Measurements from ENCODE around the gene MORC1. TPM values are rescaled to one million over a fixed set of nuclear protein-coding genes. Genes with fewer than 3 reads are reported as not detected.

MORC1 gene
- polyA plus RNA-seq, 1 donor (not counting 4 experiments of a cell fraction or from before 2014, with no cell fraction given): not detected

- Histone ChIP-seq H3K27ac (ENCODE audit: control insufficient read depth, insufficient read depth, low read length) (no peak overlapping the region), H2AFZ (ENCODE audit: control insufficient read depth, low read length) (no peak overlapping the region), H3K9me3 (ENCODE audit: control insufficient read depth, low read depth, low read length) (no peaks in the 10 kb centered on the region), H3K36me3 (ENCODE audit: control insufficient read depth in 2 of 2, extremely low read depth in 1 of 2, insufficient read depth in 2 of 2, low read length in 2 of 2) (no peaks in the 10 kb centered on the region), H4K20me1 (ENCODE audit: control insufficient read depth, extremely low read depth, insufficient read depth, low read length) (no peaks in the 10 kb centered on the region), H3K79me2 (ENCODE audit: control insufficient read depth, insufficient read depth, low read length) (no peaks in the 10 kb centered on the region), H3K4me1 (ENCODE audit: control insufficient read depth, extremely low read depth, insufficient read depth, low read length) (no peaks in the 10 kb centered on the region), H3K4me2 (ENCODE audit: control insufficient read depth, extremely low read depth, insufficient read depth, low read depth, low read length) (no peak overlapping the region), H3K9me1 (ENCODE audit: control insufficient read depth, extremely low read depth, insufficient read depth, low read length) (no peaks in the 10 kb centered on the region), H3K4me3 (ENCODE audit: control insufficient read depth in 2 of 3, extremely low read depth in 1 of 3, insufficient read depth in 2 of 3, low read depth in 1 of 3, low read length in 3 of 3) (no peak overlapping the region), H3K27me3 (ENCODE audit: control insufficient read depth, extremely low read depth, insufficient read depth, low read length) (no peaks in the 10 kb centered on the region), H3K9ac (ENCODE audit: control insufficient read depth, extremely low read depth, insufficient read depth, low read length) (no peak overlapping the region)
- TF ChIP-seq CTCF (optimal IDR thresholded peaks at IDR 0.05 in 1 of 3, IDR thresholded peaks at IDR 0.05 in 1 of 3, conservative IDR thresholded peaks at IDR 0.05 in 1 of 3; ENCODE audit: extremely low read depth in 1 of 3, insufficient read depth in 2 of 3, low read length in 3 of 3): no peak
- no peak for TF ChIP-seq EZH2 (IDR thresholded peaks at IDR 0.05; ENCODE audit: low read length)
- no peak for DNase-seq (ENCODE audit: low read depth, low spot score)
- dilution Hi-C loops (cut with MboI; ENCODE audit: extremely low pct_ligation_motif_present, low sequenced_read_pairs): no loop called here
- no peak for FAIRE-seq
Observed at GRCh38 chr3:109154979-109155378, 37.0 kb upstream of the MORC1 start.

GRCh38 chr3:109152320-109152719, 34.4 kb upstream of the MORC1 start:
- no peak for FAIRE-seq
- Histone ChIP-seq H2AFZ (ENCODE audit: control insufficient read depth, low read length) (no peak overlapping the region), H3K4me1 (ENCODE audit: control insufficient read depth, extremely low read depth, insufficient read depth, low read length) (no peaks in the 10 kb centered on the region)

More at GRCh38 chr3:109152320-109152719, 34.4 kb upstream of the MORC1 start:
- no peaks in the 10 kb centered on the region for H3K27me3 ChIP-seq (ENCODE audit: control insufficient read depth, extremely low read depth, insufficient read depth, low read length)
- H3K9me3 ChIP-seq (ENCODE audit: control insufficient read depth, low read depth, low read length): no peaks in the 10 kb centered on the region
- no peaks in the 10 kb centered on the region for H3K9me1 ChIP-seq (ENCODE audit: control insufficient read depth, extremely low read depth, insufficient read depth, low read length)
- no peak for DNase-seq (ENCODE audit: low read depth, low spot score)
- H3K9ac ChIP-seq (ENCODE audit: control insufficient read depth, extremely low read depth, insufficient read depth, low read length): no peak overlapping the region
- TF ChIP-seq CTCF (optimal IDR thresholded peaks at IDR 0.05 in 1 of 3, IDR thresholded peaks at IDR 0.05 in 1 of 3, conservative IDR thresholded peaks at IDR 0.05 in 1 of 3; ENCODE audit: extremely low read depth in 1 of 3, insufficient read depth in 2 of 3, low read length in 3 of 3) (no peak), EZH2 (IDR thresholded peaks at IDR 0.05; ENCODE audit: low read length) (no peak)
- dilution Hi-C loops (cut with MboI; ENCODE audit: extremely low pct_ligation_motif_present, low sequenced_read_pairs): no loop called here
- no peaks in the 10 kb centered on the region for H3K79me2 ChIP-seq (ENCODE audit: control insufficient read depth, insufficient read depth, low read length)
- H3K27ac ChIP-seq (ENCODE audit: control insufficient read depth, insufficient read depth, low read length): no peak overlapping the region
- no peak overlapping the region for H3K4me2 ChIP-seq (ENCODE audit: control insufficient read depth, extremely low read depth, insufficient read depth, low read depth, low read length)
- H3K36me3 ChIP-seq (ENCODE audit: control insufficient read depth in 2 of 2, extremely low read depth in 1 of 2, insufficient read depth in 2 of 2, low read length in 2 of 2): no peaks in the 10 kb centered on the region
- H4K20me1 ChIP-seq (ENCODE audit: control insufficient read depth, extremely low read depth, insufficient read depth, low read length): no peaks in the 10 kb centered on the region
- no peak overlapping the region for H3K4me3 ChIP-seq (ENCODE audit: control insufficient read depth in 2 of 3, extremely low read depth in 1 of 3, insufficient read depth in 2 of 3, low read depth in 1 of 3, low read length in 3 of 3)
